Liver (tissue), 10 donors: Measurements from ENCODE around the gene NPAS4. TPM values are rescaled to one million over a fixed set of nuclear protein-coding genes. Genes with fewer than 3 reads are reported as not detected.

Experiments
- DNase-seq: peaks from one replicate; pipeline ENCODE4 v3.0.0-alpha.2; 2017; ENCODE audit warnings: low spot score
- H3K27ac ChIP-seq, 2 donors: one replicate each; pipeline ENCODE4 v1.7.0; 2013; ENCODE audit warnings: inconsistent platforms in 2 of 2, low read length in 2 of 2, control low read depth in 1 of 2, low read depth in 1 of 2, mild to moderate bottlenecking in 1 of 2
- H3K27me3 ChIP-seq, 4 donors: one replicate each; pipeline versions ENCODE4 v1.6.1 to v1.7.0; 2013; ENCODE audit warnings: low read length in 3 of 4, inconsistent platforms in 1 of 4, mild to moderate bottlenecking in 1 of 4, moderate library complexity in 1 of 4; ENCODE audit not compliant: control insufficient read depth in 4 of 4, insufficient read depth in 4 of 4
- H3K36me3 ChIP-seq, 4 donors: one replicate each; pipeline versions ENCODE4 v1.6.1 to v1.7.0; 2013; ENCODE audit warnings: low read length in 3 of 4, mild to moderate bottlenecking in 3 of 4, low read depth in 1 of 4, moderate library complexity in 1 of 4; ENCODE audit not compliant: control insufficient read depth in 4 of 4, insufficient read depth in 3 of 4
- H3K4me1 ChIP-seq, 4 donors: one replicate each; pipeline versions ENCODE4 v1.6.1 to v1.7.0; 2013; ENCODE audit warnings: low read length in 3 of 4, mild to moderate bottlenecking in 3 of 4, moderate library complexity in 1 of 4; ENCODE audit not compliant: control insufficient read depth in 4 of 4, insufficient read depth in 4 of 4
- H3K4me3 ChIP-seq, 3 donors: one replicate each; pipeline versions ENCODE4 v1.6.1 to v1.7.0; 2013; ENCODE audit warnings: low read length in 3 of 3, control low read depth in 1 of 3, low read depth in 1 of 3, mild to moderate bottlenecking in 1 of 3
- H3K9ac ChIP-seq, 2 donors: one replicate each; pipeline ENCODE4 v1.7.0; 2013; ENCODE audit warnings: low read length in 2 of 2, mild to moderate bottlenecking in 2 of 2, moderate library complexity in 2 of 2, control low read depth in 1 of 2, low read depth in 1 of 2
- H3K9me3 ChIP-seq, 4 donors: one replicate each; pipeline versions ENCODE4 v1.6.1 to v1.7.0; 2013; ENCODE audit warnings: low read length in 3 of 4; ENCODE audit not compliant: control insufficient read depth in 4 of 4
- ATF3 ChIP-seq: IDR thresholded peaks from 2 replicates; pipeline ENCODE4 v1.6.1; 2016; ENCODE audit warnings: antibody characterized with exemption
- GABPA ChIP-seq, 2 donors: IDR thresholded peaks in 1 of 2; conservative IDR thresholded peaks in 1 of 2; 2 replicates each; pipeline ENCODE4 v1.6.1; 2016; ENCODE audit warnings: antibody characterized with exemption in 2 of 2, mild to moderate bottlenecking in 1 of 2, moderate library complexity in 1 of 2
- HNF4A ChIP-seq, 2 donors: conservative IDR thresholded peaks; 2 replicates each; pipeline ENCODE4 v1.6.1; 2016; ENCODE audit warnings: antibody characterized with exemption in 2 of 2, mild to moderate bottlenecking in 2 of 2
- HNF4G ChIP-seq: IDR thresholded peaks from 2 replicates; pipeline ENCODE4 v1.6.1; 2016; ENCODE audit warnings: antibody characterized with exemption
- JUND ChIP-seq, 2 donors: IDR thresholded peaks; 2 replicates each; pipeline ENCODE4 v1.6.1; 2016; ENCODE audit warnings: antibody characterized with exemption in 2 of 2
- RXRA ChIP-seq, 2 donors: IDR thresholded peaks; 2 replicates each; pipeline ENCODE4 v1.6.1; 2017 to 2018; ENCODE audit warnings: antibody characterized with exemption in 2 of 2, mild to moderate bottlenecking in 1 of 2
- WGBS: extraction: QIAGEN DNeasy Blood & Tissue Kit; methylation state at CpG from one replicate; pipeline ENCODE4 v1.1.7; 2013; 5-methylcytosine and 5-hydroxymethylcytosine counted together
- polyA plus RNA-seq, 2 donors: library from polyadenylated mRNA; stranded (reverse) in 1 of 2; unstranded in 1 of 2; fragments of 200-250 nt in 1 of 2; fragments of >200 nt in 1 of 2; fragmentation: Nextera tagmentation in 1 of 2; extraction: Ambion mirVana in 1 of 2; gene quantifications; one replicate each; pipeline versions ENCODE4 v1.2.1 to v1.2.3, GENCODE V29; 2013 to 2015
- small RNA-seq: library from RNA; depleted of rRNA; stranded (forward); fragments of <200 nt; gene quantifications from one replicate; pipeline ENCODE3, GENCODE V24; 2014
- total RNA-seq, 2 donors: library from RNA; depleted of rRNA; stranded (reverse); fragments of >200 nt; gene quantifications; one replicate each; pipeline ENCODE4 v1.2.3, GENCODE V29; 2014
- TF ChIP-seq, protein P1 (sequence below): fragments of 150-350 bp; IDR thresholded peaks from 2 replicates; pipeline ENCODE4 v1.5.1; 2017; ENCODE audit warnings: improper control_type of control experiment, low read depth, low read length; ENCODE audit not compliant: missing input control
- donor health status: healthy.
- donor health status: healthy.
- donor health status: healthy.
- donor health status: healthy.
- donor health status: healthy.

NPAS4 gene
- total and polyA plus RNA-seq, 4 donors = 0.01 TPM; not detected in 3

DNA sequence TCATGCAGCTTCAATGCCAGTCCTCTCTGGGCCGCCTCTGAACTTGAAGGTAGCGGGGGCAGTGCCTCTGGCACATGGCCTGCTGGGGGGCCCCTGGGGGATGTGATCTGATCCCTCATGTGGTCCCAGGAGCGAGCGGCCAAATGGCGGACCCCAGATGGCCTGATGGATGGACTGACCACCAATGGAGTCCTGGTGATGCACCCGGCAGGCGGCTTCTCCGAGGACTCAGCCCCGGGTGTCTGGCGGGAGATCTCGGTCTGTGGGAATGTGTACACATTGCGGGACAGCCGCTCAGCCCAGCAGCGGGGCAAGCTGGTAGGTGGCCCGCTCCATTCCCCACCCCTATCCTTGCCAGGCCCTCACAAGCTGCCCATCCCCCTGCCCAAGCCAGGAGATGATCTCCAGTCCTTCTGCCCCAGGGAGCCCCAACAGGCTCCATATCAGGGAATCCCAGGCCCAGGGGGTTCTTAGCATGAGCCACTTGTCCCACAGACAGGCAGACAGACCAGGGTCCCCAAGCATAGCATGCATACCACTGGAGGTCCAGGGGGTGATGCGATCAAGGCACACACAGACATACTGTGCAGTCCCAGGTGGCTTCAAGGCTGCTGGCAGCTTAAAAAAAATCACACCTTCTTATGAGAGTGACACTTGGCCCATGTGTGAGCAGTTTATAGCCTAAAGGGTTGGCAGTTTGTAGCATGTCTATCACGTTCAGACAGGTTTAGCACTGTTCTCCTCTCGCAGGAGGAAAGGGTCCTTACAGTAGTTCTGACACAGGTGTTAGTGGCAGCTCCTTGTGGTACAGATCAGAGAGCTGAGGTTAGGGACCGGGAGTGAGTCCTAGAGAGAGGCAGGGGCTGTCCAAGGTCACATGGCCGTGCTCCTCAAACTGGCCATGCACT is 53.0 kb downstream of the NPAS4 start (continued):
- TF ChIP-seq GABPA (IDR thresholded peaks at IDR 0.05 in 1 of 2, conservative IDR thresholded peaks at IDR 0.05 in 1 of 2) (no peak), ATF3 (no peak), HNF4G (no peak)
- TF ChIP-seq, protein P1, sequence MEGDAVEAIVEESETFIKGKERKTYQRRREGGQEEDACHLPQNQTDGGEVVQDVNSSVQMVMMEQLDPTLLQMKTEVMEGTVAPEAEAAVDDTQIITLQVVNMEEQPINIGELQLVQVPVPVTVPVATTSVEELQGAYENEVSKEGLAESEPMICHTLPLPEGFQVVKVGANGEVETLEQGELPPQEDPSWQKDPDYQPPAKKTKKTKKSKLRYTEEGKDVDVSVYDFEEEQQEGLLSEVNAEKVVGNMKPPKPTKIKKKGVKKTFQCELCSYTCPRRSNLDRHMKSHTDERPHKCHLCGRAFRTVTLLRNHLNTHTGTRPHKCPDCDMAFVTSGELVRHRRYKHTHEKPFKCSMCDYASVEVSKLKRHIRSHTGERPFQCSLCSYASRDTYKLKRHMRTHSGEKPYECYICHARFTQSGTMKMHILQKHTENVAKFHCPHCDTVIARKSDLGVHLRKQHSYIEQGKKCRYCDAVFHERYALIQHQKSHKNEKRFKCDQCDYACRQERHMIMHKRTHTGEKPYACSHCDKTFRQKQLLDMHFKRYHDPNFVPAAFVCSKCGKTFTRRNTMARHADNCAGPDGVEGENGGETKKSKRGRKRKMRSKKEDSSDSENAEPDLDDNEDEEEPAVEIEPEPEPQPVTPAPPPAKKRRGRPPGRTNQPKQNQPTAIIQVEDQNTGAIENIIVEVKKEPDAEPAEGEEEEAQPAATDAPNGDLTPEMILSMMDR = no peak

- Histone ChIP-seq H3K27me3 (no peaks in the 10 kb centered on the region), H3K9me3 (no peaks in the 10 kb centered on the region), H3K9ac (no peak overlapping the region), H3K4me3 (no peak overlapping the region), H3K36me3 (peaks cover 0 to 8% (median 0%) of the 10 kb centered on the region in 4 donors), H3K27ac (no peak overlapping the region), H3K4me1 (peaks cover 2 to 11% (median 8%) of the 10 kb centered on the region in 4 donors)
- no peak for DNase-seq
- TF ChIP-seq RXRA (IDR thresholded peaks at IDR 0.05) = no peak
- TF ChIP-seq HNF4A (conservative IDR thresholded peaks at IDR 0.05) = no peak
- TF ChIP-seq JUND (IDR thresholded peaks at IDR 0.05) = no peak
- 96% methylated on average over 44 of the region's 44 CpGs for WGBS
Measured at GRCh38 chr11:66475349-66476172, 54.7 kb downstream of the NPAS4 start.

Small RNA genes lying within 50 kb of the gene (small RNA-seq; reads per million reads assigned to genes)
- gene RF00017 (not detected), gene RF00416 (not detected), gene RNU1-84P (0.15 reads per million)

Other genes with a start within 250 kb of the NPAS4 start
- gene KLC2, start 163.3 kb upstream of the NPAS4 start, total RNA-seq = 1 to 10 TPM; 2.3 to 5.1 TPM
- gene KLC2, start 163.3 kb upstream of the NPAS4 start, polyA plus RNA-seq = 1 to 10 TPM; 1.8 to 4.5 TPM
- 10 to 100 TPM; 40.4 to 43.8 TPM for gene RAB1B, start 152.4 kb upstream of the NPAS4 start, total RNA-seq
- 10 to 100 TPM; 58.7 to 83.0 TPM for gene RAB1B, start 152.4 kb upstream of the NPAS4 start, polyA plus RNA-seq
- not detected for gene CNIH2, start 142.9 kb upstream of the NPAS4 start, total RNA-seq
- under 1 TPM in 1 of 2 donors, not detected in 1; 0.07 TPM for gene CNIH2, start 142.9 kb upstream of the NPAS4 start, polyA plus RNA-seq
- gene YIF1A, start 131.9 kb upstream of the NPAS4 start, total RNA-seq = 100 to 1,000 TPM in 1 of 2 donors, 10 to 100 TPM in 1; 93.0 to 115 TPM
- 100 to 1,000 TPM; 118 to 136 TPM for gene YIF1A, start 131.9 kb upstream of the NPAS4 start, polyA plus RNA-seq
- gene TMEM151A, start 129.1 kb upstream of the NPAS4 start, total RNA-seq = under 1 TPM in 1 of 2 donors, not detected in 1; 0.05 TPM
- gene TMEM151A, start 129.1 kb upstream of the NPAS4 start, polyA plus RNA-seq = under 1 TPM in 1 of 2 donors, not detected in 1; 0.13 TPM
- 1 to 10 TPM; 1.0 to 3.0 TPM for gene CD248, start 104.0 kb upstream of the NPAS4 start, total RNA-seq
- 1 to 10 TPM in 1 of 2 donors, under 1 TPM in 1; 0.64 to 1.5 TPM for gene CD248, start 104.0 kb upstream of the NPAS4 start, polyA plus RNA-seq
- 1 to 10 TPM in 1 of 2 donors, under 1 TPM in 1; 0.50 to 1.1 TPM for gene RIN1, start 84.6 kb upstream of the NPAS4 start, total RNA-seq
- under 1 TPM; 0.11 to 0.55 TPM for gene RIN1, start 84.6 kb upstream of the NPAS4 start, polyA plus RNA-seq
- gene BRMS1, start 75.9 kb upstream of the NPAS4 start, total RNA-seq = 10 to 100 TPM; 12.0 to 20.0 TPM
- 10 to 100 TPM; 20.6 to 24.0 TPM for gene BRMS1, start 75.9 kb upstream of the NPAS4 start, polyA plus RNA-seq
- 10 to 100 TPM; 17.2 to 20.8 TPM for gene B4GAT1, start 73.4 kb upstream of the NPAS4 start, total RNA-seq
- 10 to 100 TPM; 12.0 to 18.1 TPM for gene B4GAT1, start 73.4 kb upstream of the NPAS4 start, polyA plus RNA-seq
- gene SLC29A2, start 49.3 kb upstream of the NPAS4 start, total RNA-seq = 1 to 10 TPM; 1.5 to 3.3 TPM
- gene SLC29A2, start 49.3 kb upstream of the NPAS4 start, polyA plus RNA-seq = 1 to 10 TPM; 1.2 to 1.6 TPM
- 10 to 100 TPM; 18.0 to 24.7 TPM for gene MRPL11, start 17.8 kb downstream of the NPAS4 start, total RNA-seq
- gene MRPL11, start 17.8 kb downstream of the NPAS4 start, polyA plus RNA-seq = 10 to 100 TPM; 39.9 to 45.6 TPM
- 1 to 10 TPM; 1.9 to 5.4 TPM for gene PELI3, start 45.9 kb downstream of the NPAS4 start, total RNA-seq
- gene PELI3, start 45.9 kb downstream of the NPAS4 start, polyA plus RNA-seq = 1 to 10 TPM; 1.7 to 2.4 TPM
- 10 to 100 TPM; 29.8 to 41.0 TPM for gene DPP3, start 59.4 kb downstream of the NPAS4 start, total RNA-seq
- gene DPP3, start 59.4 kb downstream of the NPAS4 start, polyA plus RNA-seq = 10 to 100 TPM; 10.9 to 24.8 TPM
- gene BBS1, start 89.6 kb downstream of the NPAS4 start, total RNA-seq = 10 to 100 TPM in 1 of 2 donors, 1 to 10 TPM in 1; 9.8 to 18.5 TPM
- gene BBS1, start 89.6 kb downstream of the NPAS4 start, polyA plus RNA-seq = 1 to 10 TPM; 4.2 to 7.5 TPM
- 1 to 10 TPM; 5.1 to 6.4 TPM for gene ZDHHC24, start 125.0 kb downstream of the NPAS4 start, total RNA-seq
- 1 to 10 TPM; 4.1 to 5.2 TPM for gene ZDHHC24, start 125.0 kb downstream of the NPAS4 start, polyA plus RNA-seq
- not detected for gene ACTN3, start 125.9 kb downstream of the NPAS4 start, total RNA-seq
- not detected for gene ACTN3, start 125.9 kb downstream of the NPAS4 start, polyA plus RNA-seq
- 10 to 100 TPM in 1 of 2 donors, 1 to 10 TPM in 1; 8.5 to 20.2 TPM for gene CTSF, start 147.6 kb downstream of the NPAS4 start, total RNA-seq
- 10 to 100 TPM; 27.7 to 31.9 TPM for gene CTSF, start 147.6 kb downstream of the NPAS4 start, polyA plus RNA-seq
- under 1 TPM; 0.14 to 0.17 TPM for gene CCDC87, start 172.0 kb downstream of the NPAS4 start, total RNA-seq
- under 1 TPM in 1 of 2 donors, not detected in 1; 0.14 TPM for gene CCDC87, start 172.0 kb downstream of the NPAS4 start, polyA plus RNA-seq
- 10 to 100 TPM; 30.2 to 54.7 TPM for gene CCS, start 172.2 kb downstream of the NPAS4 start, total RNA-seq
- 10 to 100 TPM; 38.9 to 80.2 TPM for gene CCS, start 172.2 kb downstream of the NPAS4 start, polyA plus RNA-seq
- 10 to 100 TPM; 27.1 to 53.5 TPM for gene RBM14, start 195.6 kb downstream of the NPAS4 start, total RNA-seq
- 10 to 100 TPM in 1 of 2 donors, 1 to 10 TPM in 1; 7.0 to 16.7 TPM for gene RBM14, start 195.6 kb downstream of the NPAS4 start, polyA plus RNA-seq
- 10 to 100 TPM; 43.3 to 59.2 TPM for gene RBM4, start 217.7 kb downstream of the NPAS4 start, total RNA-seq
- 10 to 100 TPM; 36.9 to 49.4 TPM for gene RBM4, start 217.7 kb downstream of the NPAS4 start, polyA plus RNA-seq